NCI-H82 treated with DMSO at 0.1 percent for 48 hours (cell line): ENCODE measurements around the gene ANO1.

Experiments used
- DNase-seq: peaks from one replicate; lab custom pipeline; 2025; ENCODE audit not compliant: unreplicated experiment; lab: John Stamatoyannopoulos, UW

Gene ANO1

GRCh38 chr11:70111269-70112016, 33.3 kb downstream of the ANO1 start:
- no peak for DNase-seq

GRCh38 chr11:70112017-70112434, 33.9 kb downstream of the ANO1 start:
- DNase-seq: no peak

- DNase-seq: no peak
These were observed 35.7 kb downstream of the ANO1 start for GRCh38 chr11:70113801-70114200.

GRCh38 chr11:70115778-70116177, 37.7 kb downstream of the ANO1 start:
- no peak for DNase-seq

- DNase-seq: no peak
These were observed 38.4 kb downstream of the ANO1 start for GRCh38 chr11:70116386-70117065.

GRCh38 chr11:70117567-70118145, 39.5 kb downstream of the ANO1 start:
- DNase-seq: no peak

- DNase-seq: no peak
These were observed 40.5 kb downstream of the ANO1 start for GRCh38 chr11:70118642-70119041.

GRCh38 chr11:70119502-70119901, 41.4 kb downstream of the ANO1 start:
- DNase-seq: no peak

- DNase-seq: no peak
These were observed 42.6 kb downstream of the ANO1 start for GRCh38 chr11:70120674-70121073.

GRCh38 chr11:70122490-70123198, 44.5 kb downstream of the ANO1 start:
- no peak for DNase-seq

GRCh38 chr11:70123711-70124110, 45.6 kb downstream of the ANO1 start:
- DNase-seq: no peak

- DNase-seq: no peak
These were observed 46.3 kb downstream of the ANO1 start for GRCh38 chr11:70124321-70125000.

GRCh38 chr11:70126494-70126893, 48.4 kb downstream of the ANO1 start:
- DNase-seq: no peak

- no peak for DNase-seq
These were observed 49.7 kb downstream of the ANO1 start for GRCh38 chr11:70127653-70128434.

- DNase-seq: no peak
These were observed 50.4 kb downstream of the ANO1 start for GRCh38 chr11:70128435-70128906.

- DNase-seq: no peak
These were observed 51.0 kb downstream of the ANO1 start for GRCh38 chr11:70129051-70129592.

GRCh38 chr11:70130636-70131035, 52.5 kb downstream of the ANO1 start:
- DNase-seq: no peak

GRCh38 chr11:70131606-70132190, 53.6 kb downstream of the ANO1 start:
- no peak for DNase-seq

GRCh38 chr11:70132641-70133040, 54.5 kb downstream of the ANO1 start:
- no peak for DNase-seq
